Stromal cell of bone marrow (primary cell): ENCODE measurements around the gene RHNO1.
A peak's percentile ranks its signal among the peaks of the same experiment; 100 is the strongest.

Experiments
- DNase-seq: peaks from one replicate; pipeline ENCODE4 v3.0.0-alpha.2; 2012; ENCODE audit warnings: low read depth

The RHNO1 gene

DNA sequence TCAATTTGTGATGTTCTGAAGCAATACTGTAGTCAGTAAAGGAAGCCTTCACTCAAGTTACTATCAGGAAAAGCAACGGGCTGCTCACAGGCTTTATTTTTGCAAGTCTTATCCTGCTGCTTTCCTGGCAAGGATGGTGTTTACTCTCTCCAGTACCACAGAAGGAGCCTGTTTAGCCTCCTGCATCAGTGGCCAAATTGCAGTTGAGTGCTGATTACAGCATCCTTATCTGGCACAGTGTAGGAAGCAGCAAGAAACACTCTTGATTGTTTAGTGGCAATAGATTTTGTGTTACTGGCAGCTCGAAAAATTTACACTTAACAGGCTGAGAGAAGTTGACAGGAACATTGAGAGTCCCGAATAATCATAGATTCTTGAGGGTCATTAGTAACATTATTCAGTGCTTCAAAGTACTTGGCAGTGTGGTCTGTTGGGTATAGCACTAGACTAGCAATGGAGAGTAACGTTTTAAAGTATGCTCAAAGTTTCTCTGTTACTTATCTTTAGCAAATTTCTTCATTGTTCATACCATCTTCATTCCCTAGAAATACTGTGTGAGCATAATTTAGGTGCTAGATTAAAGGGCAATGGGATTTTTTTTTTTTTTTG is 25.4 kb downstream of the RHNO1 start:
- DNase-seq, result no peak

DNA sequence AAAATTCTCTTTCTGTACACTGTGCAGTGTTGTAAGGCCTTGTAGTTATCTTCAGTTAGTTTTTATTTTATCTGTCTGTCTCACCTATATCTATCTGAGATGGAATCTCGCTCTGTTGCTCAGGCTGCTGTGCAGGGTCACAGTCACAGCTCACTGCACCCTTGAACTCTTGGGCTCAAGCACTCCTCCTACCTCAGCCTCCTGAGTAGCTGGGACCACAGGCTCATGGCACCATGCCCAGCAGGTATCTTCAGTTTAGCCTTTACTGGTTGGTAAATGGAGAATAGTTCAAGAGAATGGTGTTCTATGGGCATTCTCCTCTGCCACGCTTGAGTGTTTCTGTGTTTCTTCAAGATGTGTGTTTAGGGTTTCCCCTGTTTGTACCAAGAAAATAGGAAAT is 27.2 kb downstream of the RHNO1 start:
- DNase-seq, result no peak

DNA sequence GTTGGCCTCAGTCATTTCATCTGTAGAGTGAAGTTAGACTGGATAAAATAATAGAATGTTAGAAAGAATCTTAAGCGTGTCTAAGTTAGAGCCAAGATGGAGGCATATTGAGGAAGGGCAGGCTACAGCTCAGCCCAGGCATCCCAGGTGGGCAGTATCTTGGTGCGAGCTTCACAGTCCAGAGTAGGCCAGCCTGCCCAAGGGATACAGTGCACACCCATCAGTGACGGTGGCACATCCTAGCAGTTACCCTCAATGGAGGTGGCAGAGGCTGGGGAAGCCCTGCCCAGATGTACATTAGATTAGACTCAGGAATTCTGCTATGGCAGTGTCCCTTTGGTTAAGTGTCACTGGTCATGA is 35.2 kb downstream of the RHNO1 start:
- no peak for DNase-seq

DNA sequence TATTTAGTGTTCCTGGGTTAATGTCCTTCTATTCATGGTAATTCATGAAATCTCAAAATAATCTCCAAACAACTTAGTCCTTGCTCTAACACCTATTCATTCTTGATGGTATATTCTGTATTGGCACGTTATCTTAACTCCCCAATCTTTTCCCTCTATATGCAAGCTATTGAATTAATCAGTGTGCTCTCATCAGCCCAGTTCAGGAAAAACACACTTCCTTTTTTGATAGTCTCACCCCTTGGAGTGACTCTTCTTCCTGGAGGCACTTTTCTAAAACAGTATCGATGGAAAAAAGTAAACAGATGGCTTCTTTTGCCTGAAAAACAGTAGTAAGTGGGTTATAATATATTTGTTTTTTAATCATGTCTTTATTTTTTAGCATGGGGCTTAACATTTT is 42.2 kb downstream of the RHNO1 start:
- no peak for DNase-seq

DNA sequence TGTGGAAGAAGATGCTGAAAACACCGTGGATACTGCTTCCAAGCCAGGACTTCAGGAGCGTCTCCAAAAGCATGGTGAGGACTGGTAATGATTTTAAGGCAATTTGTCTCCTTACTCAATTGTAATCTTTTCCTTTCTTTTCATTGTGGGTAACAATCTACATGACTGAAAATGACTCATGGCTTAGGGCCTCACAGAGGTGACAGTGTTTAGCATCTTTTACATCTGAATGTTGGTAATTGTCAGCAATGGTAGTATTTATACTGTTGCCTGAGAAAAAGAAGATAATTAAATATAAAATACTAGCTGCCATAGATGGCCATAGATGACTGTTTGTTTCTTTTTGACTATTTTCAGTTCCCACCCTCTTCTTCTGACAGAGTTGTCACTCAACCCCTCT is 45.3 kb downstream of the RHNO1 start:
- DNase-seq, result no peak

DNA sequence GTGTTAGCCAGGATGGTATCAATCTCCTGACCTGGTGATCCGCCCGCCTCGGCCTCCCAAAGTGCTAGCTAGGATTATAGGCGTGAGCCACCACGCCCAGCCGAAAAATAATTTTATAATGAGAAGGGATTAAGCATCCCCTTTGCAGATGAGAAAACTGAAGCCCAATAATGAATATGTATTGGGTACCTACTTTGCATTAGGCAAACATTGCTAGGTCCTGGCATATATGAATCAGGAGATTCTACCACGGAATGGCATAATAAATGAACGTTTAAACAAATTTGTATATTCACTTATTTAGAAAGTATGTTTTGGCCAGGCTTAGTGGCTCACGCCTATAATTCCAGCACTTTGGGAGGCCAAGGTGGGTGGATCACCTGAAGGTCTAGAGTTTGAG is 46.0 kb downstream of the RHNO1 start:
- no peak for DNase-seq

DNA sequence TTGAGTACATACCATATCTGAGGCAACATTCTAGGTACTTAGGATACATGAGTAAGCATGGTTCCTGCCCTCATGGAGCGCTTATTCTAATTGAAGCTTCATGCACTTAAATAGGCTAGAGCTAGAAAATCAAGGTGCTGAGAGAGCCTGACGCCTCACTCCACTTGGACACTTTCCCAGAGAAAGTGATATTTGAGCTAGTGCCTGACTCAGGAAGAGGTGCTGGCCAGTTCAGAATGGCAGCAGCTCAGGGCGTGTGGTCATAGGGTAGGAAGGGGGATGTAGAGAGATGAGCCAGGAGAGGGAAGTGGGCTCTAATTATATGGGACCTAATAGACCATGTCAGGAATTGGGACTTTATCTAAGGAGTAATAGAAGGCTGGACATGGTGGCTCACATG is 47.0 kb downstream of the RHNO1 start:
- peak; percentile 20 for DNase-seq

DNA sequence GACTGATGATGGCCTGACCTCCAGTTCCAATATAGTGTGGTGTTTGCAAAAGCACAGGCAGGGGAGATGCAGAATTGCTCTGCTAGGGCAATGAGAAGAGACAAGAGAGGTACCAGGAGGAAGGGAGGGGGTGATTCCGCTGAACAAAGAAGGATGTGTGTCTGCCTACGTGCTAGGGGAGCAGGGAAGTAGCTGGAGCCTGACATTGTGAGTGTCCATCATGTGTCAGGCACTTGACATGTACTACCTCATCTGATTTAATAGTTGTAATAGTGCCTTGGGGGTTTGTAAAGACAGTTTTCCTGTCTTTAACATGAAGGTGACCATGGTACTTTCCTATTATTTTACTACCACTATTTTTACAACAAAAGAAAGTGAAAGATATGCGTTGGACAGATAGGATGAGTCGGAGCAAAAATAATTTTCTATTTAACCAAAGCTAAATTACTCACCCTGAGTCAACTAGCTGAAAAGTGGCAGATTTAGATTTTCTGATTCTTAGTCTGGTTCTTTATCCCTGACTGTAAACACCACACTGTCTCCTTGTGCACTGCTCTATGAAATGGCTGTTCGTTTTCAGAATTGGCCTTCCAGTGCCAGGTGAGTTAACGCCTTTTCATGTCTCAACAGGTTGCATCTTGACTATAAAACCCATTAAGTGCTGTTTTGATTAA is 48.4 kb downstream of the RHNO1 start:
- peak; percentile 14 for DNase-seq

DNA sequence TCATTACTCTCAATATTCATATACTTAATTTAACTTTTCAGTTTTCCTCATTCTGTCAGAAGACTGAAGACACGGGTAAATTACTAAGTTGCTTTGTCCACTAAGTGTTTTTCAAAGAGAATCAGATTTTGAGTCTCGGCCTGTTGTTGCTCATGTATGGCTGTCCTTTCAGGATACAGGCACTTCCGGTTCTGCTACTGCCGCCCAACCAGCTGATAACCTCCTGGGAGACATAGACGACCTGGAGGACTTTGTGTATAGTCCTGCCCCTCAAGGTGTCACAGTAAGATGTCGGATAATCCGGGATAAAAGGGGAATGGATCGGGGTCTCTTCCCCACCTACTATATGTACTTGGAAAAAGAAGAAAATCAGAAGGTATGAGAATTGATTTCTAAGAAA is 53.8 kb downstream of the RHNO1 start:
- DNase-seq, result no peak

DNA sequence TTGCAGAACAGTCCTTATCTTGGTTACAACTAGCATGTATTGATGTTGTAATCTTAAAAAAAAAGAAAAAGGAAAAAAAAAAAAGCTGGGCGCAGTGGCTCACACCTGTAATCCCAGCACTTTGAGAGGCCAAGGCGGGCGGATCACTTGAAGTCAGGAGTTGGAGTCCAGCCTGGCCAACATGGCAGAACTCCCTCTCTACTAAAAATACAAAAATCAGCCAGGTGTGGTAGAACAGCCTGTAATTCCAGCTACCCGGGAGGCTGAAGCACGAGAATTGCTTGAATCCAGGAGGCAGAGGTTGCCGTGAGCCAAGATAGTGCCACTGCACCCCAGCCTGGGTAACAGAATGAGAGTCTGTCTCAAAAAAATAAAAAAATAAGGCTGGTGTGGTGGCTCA is 56.6 kb downstream of the RHNO1 start:
- no peak for DNase-seq

DNA sequence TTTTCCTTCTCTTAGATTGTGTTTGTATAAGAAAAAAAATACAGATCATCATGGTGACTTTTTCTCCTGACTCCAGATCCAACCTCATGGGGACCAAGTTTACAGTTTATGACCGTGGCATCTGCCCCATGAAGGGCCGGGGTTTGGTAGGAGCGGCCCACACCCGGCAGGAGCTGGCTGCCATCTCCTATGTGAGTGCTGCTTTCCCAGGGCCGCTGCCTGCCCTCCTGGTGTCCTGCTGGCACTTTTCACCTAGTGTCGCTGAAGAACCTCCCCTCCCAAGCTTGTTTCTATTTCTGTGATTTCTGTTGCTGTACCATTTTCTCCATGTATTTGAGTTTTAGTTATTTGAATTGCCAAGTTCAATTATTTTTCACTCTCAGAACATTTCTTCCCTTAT is 57.3 kb downstream of the RHNO1 start:
- no peak for DNase-seq

DNA sequence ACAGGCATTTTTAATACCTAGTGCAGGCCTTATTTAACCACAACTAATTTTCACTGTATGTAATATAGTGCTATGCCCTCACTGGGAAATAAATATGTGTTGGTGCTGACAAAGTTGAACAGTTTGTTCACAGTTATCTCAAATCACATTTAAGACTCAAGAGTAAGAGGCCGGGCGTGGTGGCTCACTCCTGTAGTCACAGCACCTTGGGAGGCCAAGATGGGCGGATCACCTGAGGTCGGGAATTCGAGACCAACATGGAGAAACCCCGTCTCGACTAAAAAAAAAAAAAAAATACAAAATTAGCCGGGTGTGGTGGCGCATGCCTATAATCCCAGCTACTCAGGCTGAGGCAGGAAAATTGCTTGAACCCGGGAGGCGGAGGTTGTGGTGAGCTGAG is 59.3 kb downstream of the RHNO1 start:
- no peak for DNase-seq

DNA sequence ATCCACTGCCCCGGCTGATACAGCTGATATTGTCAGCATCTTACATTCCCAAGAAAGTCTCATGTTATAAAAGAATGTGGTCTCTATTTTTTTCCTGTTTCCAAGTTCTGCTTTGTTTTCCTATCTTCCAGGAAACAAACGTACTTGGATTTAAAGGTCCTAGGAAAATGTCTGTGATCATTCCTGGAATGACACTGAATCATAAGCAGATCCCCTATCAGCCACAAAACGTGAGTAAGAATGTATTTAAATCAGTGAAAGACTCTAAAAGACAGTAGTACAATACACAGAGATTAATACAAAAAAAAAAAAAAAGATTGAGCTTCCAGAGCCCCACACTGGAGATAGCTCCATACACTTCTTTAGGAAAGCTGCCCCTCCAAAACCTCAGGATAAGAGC is 60.5 kb downstream of the RHNO1 start:
- DNase-seq, result no peak
